Measurements from ENCODE around the gene CCDC30.
"Not testable (repeated sequence)": the region's sequence is repeated elsewhere in the genome, so short reads cannot be mapped to it uniquely, and the experiment has no call there.

CCDC30 gene

DNA sequence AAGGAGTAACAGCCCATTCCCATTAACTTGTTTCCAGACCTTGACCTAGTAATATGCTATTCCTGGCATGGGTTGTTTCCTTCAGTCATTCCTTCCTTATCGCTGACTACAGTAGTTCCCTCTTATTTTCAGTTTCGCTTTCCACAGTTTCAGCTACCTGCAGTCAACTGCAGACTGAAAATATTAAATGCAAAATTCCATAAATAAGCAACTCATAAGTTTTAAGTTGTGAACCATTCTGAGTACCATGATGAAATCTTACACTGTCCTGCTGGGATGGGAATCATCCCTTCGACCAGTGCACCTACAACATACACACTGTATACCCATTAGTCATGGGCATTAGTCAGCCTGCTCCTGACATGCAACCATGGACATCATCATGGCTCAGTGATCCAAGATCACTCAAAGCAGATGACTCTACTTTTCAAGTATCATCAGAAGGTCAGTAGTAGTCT is 66.7 kb downstream of the CCDC30 start:
- DNase-seq (ENCODE audit: low read depth) = no peak

DNA sequence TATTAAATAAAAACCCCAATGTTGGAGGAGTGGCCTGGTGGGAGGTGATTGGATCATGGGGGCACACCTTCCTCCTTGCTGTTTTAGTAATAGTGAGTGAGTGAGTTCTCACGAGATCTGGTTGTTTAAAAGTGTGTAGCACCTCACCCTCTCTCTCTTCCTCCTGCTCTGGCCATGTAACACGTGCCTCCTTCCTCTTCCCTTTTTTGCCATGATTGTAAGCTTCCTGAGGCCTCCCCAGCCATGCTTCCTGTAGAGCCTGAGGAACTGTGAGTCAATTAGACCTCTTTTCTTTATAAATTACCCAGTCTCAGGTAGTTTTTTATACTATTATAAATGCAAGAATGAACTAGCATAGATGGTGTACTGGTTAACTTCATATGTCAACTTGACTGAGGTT is 68.0 kb downstream of the CCDC30 start:
- no peak for DNase-seq (ENCODE audit: low read depth)

- DNase-seq (ENCODE audit: low read depth) = no peak
Observed at GRCh38 chr1:42533101-42533863, 70.2 kb downstream of the CCDC30 start.

DNA sequence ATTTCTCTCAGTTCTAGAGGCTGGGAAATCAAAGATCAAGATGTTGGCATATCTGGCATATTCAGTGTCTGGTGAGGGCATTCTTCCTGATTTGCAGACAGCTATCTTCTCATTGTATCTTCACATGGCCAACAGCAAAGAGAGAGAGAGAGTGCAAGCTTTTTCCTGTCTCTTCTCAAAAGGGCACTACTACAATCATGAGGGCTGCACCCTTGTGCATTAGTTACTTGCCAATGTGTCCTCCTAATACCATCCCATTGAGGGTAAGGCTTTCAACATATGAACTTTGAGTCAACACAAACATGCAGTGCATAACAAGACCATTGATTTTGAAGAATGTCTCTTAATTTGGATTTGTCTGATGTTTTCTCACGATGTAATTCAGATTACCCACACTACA is 78.0 kb downstream of the CCDC30 start:
- DNase-seq (ENCODE audit: low read depth) = no peak

DNA sequence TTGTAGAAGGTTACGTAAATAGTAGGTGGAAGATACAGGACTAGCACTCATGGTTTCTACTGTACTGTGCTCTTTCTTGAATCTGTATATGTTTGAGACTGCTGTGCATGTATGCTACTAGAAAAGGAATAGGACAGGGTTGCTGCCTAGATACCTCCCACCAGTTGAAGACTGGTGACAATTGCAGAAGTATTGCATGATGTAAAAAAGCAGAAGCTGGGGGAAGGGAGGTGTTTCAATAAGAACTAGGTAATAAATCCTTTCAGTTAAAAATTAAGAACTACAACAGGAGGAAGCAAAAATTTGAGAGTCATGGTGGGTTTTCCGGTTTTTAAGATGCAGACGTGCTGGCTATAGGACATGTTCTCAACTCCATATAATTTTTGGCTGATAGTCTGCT is 88.1 kb downstream of the CCDC30 start:
- no peak for DNase-seq (ENCODE audit: low read depth)

GRCh38 chr1:42551590-42551989 is 88.5 kb downstream of the CCDC30 start:
- no peak for DNase-seq (ENCODE audit: low read depth)

GRCh38 chr1:42552636-42553035 is 89.5 kb downstream of the CCDC30 start:
- no peak for DNase-seq (ENCODE audit: low read depth)

GRCh38 chr1:42557230-42557851 is 94.3 kb downstream of the CCDC30 start:
- DNase-seq (ENCODE audit: low read depth) = no peak

- no peak for DNase-seq (ENCODE audit: low read depth)
Observed at GRCh38 chr1:42567038-42567437, 104.0 kb downstream of the CCDC30 start.

- DNase-seq (ENCODE audit: low read depth) = no peak
Observed at GRCh38 chr1:42576935-42577334, 113.8 kb downstream of the CCDC30 start.

DNA sequence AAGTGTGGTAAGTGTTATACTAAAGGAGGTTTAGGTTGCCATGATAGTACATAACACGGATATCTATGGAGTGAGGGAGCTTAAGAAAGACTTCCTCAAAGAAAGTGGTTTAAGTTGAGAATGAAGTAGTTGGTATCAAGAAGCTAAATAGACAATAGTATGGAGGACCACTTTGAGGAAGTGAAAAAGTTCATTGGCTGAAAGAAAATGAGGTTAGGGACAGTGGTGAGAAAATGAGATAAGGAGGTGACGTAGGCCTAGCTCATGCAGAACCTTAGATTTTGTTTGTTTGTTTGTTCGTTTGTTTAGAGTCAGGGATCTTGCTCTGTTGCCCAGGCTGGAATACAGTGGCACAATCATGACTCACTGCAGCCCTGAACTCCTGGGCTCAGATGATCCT is 122.9 kb downstream of the CCDC30 start:
- DNase-seq (ENCODE audit: low read depth) = no peak

GRCh38 chr1:42587753-42588152 is 124.7 kb downstream of the CCDC30 start:
- no peak for DNase-seq (ENCODE audit: low read depth)

GRCh38 chr1:42592811-42593210 is 129.7 kb downstream of the CCDC30 start:
- DNase-seq (ENCODE audit: low read depth) = no peak

- no peak for DNase-seq (ENCODE audit: low read depth)
Observed at GRCh38 chr1:42593486-42594100, 130.5 kb downstream of the CCDC30 start.

GRCh38 chr1:42601472-42601871 is 138.4 kb downstream of the CCDC30 start:
- DNase-seq (ENCODE audit: low read depth) = no peak

DNA sequence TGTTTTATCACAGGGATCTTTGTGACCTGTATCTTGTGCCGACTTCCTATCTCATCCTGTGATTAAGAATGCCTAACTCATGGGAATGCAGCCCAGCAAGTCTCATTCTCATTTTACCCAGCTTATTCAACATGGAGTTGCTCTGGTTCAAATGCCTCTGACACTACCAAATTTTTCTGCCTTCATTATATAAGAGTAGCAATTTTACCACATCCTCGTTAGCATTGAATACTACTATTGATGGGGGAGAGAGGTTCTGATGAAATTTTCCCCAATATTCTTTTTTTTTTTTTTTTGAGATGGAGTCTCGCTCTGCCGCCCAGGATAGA is 150.7 kb downstream of the CCDC30 start:
- no peak for DNase-seq (ENCODE audit: low read depth)

DNA sequence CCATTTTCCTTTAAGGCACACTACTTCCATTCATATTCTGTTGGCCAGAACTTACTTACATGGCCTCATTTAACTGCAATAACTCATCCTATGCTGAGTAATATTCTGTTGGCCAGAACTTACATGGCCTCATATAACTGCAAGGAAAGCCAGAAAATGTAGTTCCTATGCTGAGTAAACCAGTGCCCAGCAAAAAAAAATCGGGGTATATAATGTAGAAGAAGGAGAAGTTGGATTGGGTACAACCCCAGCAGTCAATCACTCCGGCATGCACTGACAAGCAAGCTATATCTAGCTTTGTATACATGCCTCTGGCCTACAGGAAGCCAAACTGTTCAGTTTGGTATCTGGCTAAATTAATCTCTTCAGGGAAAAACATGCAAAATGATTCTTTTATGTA is 155.8 kb downstream of the CCDC30 start:
- DNase-seq (ENCODE audit: low read depth) = no peak

GRCh38 chr1:42620307-42620706 is 157.2 kb downstream of the CCDC30 start:
- no peak for DNase-seq (ENCODE audit: low read depth)

- DNase-seq (ENCODE audit: low read depth) = not testable (repeated sequence)
Observed at GRCh38 chr1:42621180-42621579, 158.1 kb downstream of the CCDC30 start.

GRCh38 chr1:42627205-42627604 is 164.1 kb downstream of the CCDC30 start:
- DNase-seq (ENCODE audit: low read depth) = not testable (repeated sequence)

DNA sequence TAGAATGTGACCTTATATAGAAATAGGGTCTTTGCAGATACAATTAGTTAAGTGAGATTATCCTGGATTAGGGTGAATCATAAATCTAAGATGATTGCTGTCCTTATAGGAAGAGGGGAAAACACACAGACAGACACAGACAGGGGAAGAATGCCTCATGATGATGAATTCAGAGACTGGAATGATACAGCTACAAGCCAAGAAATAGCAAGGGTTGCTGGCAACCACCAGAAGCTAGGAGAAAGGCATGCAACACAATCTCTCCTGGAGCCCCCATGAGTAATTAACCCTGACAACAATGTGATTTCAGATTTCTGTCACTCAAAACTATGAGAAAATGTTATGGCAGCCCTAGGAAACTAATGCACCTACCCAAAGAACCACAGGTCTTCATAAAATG is 176.0 kb downstream of the CCDC30 start:
- DNase-seq (ENCODE audit: low read depth) = no peak

DNA sequence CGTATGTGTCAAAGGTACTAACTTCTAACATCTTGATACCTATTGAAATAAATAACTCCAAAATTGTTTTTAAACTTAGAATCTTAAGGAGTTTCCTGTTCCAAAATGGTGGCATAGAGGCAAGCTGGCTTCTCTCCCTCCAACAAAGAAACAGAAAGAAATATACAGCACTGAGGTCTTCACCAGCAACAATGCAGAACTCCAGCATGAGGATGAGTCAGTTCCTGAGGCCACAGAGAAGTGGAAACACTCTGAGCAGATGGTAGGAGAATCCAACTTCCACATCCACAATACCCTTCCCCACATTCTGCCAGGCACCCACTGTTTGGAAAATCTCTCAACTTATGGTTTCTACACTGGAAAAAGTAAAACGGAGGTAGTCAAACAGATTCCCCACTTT is 183.0 kb downstream of the CCDC30 start:
- DNase-seq (ENCODE audit: low read depth) = no peak

DNA sequence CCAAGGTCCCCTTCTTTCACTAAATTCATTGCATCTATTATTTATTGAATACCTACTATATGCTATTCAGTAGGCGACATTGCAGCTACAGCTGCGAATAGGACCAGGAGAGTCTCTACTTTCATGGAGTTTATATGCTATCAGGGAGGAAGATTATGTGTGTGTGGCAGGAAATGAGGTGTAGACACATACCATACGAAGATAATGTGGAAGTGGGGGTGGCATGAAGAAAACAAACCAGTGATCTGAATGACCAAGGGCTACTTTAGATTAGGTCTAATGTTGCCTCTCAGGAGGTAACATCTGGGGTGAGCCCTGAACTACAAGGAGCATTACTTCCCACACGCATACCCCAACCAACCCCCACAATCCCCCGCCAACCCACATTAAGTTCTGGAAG is 194.1 kb downstream of the CCDC30 start:
- no peak for DNase-seq (ENCODE audit: low read depth)

Data from stimulated activated CD8-positive, alpha-beta memory T cell treated with anti-CD3 and anti-CD28 coated beads, Interleukin-7, amount 100 ng/mL, for 24 hours (primary cell).